ENCODE data around the gene KCNQ1.

KCNQ1 gene

DNA sequence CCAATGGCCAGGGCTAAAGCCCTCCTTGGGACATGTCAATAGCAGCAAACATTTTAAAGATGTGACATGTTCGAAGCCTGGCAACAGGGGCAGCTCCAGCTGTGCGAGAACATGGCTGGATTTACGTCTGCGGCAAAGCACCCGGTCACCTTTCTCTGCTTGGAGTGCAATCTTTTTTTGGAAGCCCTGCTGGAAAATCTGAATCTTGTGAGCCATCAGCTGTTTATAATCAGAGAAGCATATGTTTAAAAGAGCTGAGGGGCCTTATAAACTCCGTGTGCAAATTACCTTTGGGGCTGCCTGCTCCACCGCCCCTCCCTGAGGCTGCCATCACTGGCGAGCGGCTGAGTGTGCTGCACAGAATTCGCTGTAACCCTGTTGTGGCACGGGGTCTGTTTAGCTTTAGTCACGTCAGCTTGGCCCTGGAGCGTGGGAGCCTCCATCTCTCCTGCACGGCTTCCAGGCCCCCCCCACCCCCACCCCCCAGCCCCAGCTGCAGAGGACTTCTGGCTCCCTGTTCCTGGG is 264.0 kb downstream of the KCNQ1 start:
- no peak for DNase-seq

DNA sequence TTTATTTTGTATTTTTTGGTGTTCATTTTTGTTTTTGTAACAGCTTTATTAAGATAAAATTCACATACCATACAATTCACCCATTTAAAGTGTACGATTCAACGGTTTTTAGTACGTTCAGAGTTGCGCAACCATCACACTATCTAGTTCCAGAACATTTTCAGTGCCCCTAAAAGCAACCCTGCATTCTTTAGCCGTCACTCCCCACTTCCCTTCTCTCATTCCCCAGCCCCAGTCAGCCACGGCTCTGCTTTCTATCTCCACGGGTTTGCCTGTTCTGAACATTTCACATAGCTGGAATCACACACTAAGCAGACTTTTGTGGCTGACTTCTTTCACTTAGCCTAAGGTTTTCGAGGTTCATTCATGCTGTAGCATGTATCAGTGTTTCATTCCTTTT is 264.6 kb downstream of the KCNQ1 start:
- DNase-seq = no peak

DNA sequence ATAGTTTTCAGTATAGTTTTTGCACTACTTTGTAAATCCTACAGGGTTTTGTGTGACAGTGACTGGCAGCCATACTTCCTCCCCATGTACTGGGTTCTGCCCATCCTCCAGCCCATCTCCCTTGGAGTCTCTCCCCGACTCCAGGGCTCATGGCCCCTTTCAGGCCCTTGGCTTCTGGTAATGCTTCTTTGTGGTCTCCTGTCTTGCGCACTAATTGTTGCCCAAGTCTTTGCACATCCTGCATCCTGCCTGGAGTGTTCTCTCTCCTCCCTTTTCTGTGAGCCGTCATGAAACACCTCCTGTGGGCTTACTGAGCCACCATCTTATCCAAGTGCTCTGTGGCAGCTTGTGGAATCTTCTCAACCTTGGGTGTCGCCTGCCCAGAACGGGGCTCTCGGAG is 266.4 kb downstream of the KCNQ1 start:
- no peak for DNase-seq

DNA sequence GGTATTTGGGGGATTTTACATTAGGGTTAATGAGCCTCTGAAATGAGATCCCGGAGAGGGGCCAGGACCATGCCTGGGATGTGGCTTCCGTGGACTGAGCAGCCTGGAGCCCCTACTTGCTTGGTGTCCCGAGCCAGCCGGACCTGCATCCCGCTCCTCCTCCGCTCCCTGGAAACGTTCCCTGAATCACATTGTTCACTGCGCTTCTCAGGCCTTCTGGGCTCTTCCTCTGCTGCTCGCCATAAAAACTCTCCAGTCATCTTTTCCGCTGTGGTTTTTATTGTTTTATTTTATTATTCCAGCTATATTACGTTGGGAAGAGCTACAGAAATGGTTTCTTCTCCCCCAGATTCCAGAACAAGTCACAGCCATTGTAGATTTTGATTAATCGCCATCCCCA is 268.3 kb downstream of the KCNQ1 start:
- DNase-seq = no peak

DNA sequence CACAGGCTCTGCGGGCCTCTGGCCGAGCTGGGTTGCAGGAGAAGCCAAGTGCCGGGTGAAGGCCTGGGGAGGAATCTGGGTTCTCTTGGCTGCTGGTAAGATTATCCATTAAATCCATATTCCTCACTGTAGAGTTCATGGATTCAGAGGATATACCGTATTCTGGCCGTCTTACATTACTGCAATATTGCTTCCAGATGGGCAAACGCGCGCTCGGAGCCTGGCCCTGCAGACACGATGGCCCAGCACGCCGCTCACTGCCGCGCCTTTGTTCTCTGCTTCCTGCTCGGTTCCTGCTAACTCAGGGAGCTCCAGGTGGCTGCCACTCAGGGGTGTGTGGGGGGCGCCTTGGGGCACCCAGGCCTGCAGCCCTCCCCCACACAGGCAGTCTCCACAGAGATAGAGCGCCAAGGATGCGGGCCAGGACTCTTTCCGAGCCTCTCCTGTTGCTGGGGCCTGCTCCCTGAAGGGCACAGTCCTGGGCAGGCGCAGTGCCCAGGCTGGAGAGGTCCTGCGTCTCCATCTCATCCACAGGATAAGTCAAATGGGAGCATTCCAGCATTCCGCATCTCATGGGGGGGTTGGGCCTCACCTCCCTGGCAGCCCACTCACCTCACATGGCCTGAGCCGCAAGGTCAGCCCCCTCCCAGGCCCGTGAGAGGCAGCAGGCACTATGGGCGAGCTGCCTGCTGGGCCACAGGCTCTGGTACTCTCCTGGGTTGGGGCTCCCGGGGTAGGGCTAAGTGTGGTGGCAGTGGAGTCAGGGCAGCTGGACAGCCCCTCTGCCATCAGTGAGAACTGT is 269.1 kb downstream of the KCNQ1 start:
- DNase-seq = no peak

DNA sequence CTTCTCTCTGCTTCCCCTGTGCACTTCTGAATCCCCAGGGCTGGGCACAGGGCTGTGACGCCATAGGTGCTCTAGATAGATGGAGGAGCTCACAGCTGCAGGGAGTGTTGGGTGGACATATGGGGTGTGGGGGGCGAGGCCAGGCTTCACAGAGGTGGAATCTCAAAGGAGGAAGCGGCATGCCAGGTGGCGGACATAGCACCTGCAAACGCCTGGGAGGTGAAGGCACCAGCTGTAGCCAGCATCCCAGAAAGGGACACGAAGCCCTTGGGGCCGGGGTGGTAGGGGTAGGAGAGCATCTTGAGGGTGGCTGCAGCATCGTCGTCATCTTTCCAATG is 269.6 kb downstream of the KCNQ1 start:
- no peak for DNase-seq

DNA sequence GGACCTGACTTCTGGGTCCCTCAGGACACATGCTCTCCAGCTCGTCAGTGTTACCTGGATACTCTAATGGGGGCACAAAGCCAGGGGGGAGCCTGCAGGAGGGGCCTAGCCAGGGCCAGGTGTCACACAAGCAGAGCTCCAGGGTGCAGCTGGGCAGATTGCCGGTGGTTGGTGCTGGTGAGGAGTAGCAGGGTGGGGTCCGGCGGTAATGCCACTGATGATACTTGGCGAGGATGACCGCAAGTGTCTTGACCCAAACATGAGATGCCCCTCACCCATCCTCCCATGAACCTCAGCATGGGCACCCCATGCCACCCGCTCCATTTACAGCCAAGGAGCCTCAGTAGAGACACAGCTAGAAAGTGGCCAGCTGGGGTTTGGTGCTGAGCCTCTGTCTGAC is 270.1 kb downstream of the KCNQ1 start:
- DNase-seq = no peak

DNA sequence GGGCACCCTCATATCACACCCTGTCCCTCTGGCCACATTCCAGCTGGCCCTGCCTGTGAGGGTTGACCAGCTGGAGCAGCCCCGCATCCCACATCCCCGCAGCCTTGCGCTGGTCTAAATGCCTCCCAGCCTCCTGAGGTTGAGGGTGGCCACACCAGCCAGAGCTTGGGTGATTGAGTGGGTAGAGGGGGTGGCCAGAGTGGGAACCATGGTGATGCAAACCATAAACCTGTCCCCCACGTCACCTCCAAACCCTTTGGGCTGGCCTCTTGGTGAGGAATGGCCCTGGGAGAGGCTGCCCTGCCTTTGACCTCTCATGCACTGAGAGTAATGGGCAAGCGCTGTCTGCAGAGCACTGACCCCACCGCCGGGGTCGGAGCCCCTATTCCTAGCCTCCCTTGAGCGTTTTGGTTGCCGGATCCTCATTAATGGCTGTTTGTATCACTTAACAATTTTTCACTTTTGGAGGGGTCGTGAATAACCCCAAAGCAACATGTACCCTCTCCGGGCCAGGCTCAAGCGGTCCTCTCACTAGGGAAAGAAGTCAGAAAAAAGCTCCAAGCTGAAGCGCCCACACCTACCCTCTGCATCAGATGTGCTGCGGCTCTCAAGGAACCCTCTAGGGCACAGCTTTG is 271.0 kb downstream of the KCNQ1 start:
- no peak for DNase-seq

DNA sequence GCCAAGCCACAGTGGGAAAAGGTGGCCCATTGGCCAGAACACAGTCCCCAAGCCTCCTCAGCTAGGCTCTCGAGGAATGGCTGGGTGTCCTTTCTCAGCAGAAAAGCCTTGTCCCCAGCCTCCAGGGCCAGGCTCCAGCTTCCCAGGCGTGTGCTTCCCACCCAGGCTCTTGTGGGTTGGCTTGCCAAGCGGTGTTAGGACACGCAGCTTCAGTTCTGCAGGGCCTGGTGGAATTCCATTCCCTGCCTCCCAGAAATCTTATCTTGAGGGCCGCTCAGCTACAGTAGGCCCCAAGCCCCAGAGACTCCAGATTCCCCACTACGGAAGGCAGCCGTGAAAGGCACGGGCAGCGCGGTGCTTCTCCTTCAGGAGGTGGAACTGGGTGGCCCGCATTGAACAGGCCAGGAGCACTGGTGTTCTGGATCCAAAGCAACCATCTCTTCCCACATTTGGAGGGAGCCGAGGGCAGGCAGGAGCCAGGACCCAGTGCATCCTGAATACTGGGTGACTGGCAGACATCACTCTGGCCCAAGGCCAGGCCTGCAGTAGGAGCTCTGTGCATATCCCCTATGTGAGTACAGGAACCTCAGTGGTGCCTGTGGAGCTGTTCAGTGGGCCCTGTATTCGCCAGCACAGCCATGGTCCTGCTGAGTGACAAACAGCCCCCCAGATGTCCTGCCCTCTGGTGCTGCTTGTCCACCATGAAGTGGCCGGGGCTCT is 271.7 kb downstream of the KCNQ1 start:
- DNase-seq = no peak

DNA sequence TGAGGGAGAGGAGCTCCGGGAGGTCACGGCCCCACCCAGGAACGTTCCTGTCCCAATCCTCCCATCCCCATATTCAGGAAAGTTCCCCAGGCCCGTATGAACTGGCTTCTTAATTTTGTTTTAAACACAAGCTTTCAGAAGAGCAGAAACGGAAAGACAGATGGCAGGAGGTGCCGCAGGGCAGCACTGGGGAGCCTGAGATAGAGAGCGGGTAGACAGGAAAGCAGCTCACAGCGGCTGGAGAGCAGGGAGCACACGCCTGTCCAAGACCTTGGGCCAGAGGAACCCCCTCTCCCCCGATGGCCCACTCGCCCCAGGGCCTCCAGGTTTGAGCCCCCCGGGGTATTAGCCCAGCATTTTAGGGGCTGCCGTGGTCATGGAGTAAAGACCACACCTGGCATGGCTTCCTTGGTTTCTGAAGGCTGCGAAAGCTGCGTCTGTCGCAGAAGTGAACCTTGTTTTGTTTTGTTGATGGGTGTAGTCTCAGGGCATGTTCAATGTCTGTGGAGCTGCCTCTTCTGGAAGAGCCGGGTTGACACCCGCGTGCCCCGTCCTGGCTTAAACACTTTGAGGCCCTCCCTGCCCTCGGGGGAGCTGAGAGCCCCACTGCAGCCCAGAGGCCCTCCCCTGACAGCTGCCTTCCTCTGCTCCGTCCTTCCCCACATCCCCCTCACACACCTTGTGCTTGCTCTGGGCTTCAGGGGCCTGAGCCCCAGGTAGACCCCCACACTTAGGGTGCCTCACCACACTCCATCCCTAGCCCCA is 272.9 kb downstream of the KCNQ1 start:
- no peak for DNase-seq

DNA sequence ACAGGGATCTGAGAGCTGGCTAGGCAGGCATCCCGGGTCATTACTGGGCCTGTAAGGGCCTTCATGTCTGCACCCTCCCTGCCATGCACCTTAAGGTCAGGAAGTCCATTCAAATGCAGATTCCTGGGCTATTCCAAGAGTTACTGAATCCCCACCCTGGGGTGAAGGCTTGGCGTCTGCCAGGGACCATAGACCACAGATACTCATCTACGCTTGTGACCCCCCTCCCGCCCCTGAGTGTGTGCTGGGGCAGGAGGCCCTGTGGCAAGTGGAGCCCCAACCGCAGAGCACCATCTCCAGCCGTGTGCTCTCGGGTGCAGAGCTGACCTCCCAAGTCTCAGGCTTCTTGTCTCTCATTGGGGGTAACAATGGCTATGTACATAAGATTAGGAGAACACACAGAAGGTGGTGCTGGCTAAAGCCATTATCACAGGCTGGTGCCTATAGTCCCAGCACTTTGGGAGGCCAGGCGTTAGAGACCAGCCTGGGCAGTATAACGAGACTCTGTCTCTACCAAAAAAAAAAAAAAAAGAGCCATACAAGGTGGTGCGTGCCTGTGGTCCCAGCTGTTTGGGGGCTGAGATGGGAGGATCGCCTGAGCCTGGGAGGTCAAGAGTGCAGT is 274.1 kb downstream of the KCNQ1 start:
- DNase-seq = no peak

DNA sequence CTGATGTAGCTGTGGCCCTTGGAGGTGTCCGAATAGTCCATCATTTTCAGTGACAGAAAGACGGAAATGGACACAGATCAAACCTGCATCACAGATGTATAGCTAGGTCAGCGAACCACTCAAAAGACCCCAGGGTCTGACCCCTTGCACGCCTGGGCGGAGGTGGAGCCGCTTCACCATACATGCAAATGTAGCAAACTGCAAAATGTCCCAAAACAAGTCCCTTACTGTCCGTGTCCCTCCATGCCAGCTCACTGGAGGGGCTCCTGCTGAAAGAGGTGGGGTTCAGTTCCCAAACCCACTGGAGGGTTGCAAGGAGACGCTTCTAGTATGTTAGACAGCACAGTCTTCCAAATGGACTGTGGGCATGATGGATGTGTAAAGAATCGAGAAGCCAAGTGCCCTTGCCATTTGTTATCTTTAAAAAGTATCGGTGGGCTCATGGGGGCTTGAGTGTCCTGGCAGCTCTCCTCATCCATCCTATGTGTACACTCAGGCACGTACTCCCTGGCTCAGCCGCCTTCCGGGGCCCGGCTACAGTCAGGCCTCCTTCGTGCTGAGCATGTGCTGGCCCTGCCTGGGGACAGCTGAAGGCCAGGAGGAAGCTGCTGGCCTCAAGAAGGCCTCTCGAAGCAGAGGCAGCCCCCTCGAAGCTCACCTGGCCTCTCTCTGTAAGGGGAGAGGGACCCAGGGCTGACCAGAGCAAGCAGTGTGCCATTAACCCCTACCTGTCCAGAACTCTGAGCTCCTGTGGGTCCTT is 275.2 kb downstream of the KCNQ1 start:
- DNase-seq = no peak

DNA sequence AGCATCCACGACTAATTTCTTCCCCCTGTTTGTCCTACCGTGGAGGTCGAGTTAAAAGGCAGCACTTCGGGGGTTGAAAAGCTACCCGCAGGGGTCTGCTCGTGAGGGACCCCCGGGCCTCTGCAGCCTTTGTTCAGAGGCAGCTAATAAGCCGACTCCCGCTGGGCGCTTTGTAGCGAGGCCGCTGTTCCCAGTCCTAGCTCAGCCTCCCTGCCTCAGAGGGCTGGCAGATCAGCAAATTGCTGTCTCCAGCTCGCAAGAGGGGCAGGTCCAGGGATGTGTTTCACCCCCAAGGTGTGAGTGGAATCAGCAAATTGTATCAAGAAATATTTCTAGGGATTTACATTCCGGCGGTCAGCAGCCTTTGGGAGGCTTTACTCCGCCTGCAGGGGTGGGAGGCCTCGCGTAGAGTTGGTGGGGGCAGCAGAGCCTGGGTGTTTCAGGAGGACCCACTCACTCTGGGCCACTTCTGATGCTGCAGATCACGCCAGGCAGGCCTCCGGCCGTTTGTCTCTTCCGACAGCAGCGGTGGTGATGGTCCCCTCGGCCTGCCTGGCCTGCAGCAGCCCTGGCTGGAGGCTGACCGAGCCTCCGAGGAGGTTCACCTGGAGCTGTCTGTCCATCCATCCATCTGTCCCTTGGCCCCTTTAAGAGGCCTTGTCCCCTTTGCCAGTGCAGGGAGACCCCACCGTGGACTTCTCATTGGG is 276.6 kb downstream of the KCNQ1 start:
- DNase-seq = no peak

DNA sequence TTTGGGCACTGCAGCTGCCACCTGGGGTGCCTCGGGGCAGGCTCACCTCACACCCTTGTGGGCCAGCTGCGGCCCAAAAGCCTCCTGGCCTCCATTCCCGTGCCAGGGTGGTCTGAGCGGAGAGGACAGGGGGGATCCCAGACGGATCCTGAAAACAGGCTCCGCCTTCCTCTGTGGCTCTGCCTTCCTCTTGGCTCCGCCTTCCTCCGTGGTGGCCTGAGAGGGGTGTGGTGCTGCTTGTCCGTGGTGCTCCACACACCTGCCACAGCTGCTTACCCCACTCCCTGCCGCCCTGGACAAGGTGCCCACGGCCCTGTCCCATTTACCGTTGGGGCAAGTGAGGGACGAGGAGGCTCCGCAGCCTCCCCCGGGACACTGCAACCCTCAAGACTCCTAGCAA is 278.1 kb downstream of the KCNQ1 start:
- DNase-seq = no peak

DNA sequence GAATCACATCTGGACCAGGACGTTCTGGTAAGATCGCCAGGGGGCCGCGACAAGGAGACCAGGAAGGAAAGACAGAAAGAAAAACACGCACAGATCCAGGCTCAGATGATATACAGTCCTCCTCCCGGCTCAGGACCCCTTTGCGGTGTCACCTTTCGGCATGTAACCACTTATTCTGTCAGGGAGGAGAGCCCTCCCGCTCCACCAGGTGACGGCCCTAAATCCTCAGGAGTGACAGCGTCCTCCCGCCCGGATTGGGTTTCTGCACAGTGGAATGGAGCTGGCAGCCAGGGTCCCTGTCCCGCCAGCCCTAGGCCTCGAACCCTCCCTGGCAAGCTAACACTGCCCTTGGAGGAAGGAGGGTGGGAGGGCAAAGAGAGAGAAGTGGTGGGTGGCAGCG is 279.3 kb downstream of the KCNQ1 start:
- no peak for DNase-seq

DNA sequence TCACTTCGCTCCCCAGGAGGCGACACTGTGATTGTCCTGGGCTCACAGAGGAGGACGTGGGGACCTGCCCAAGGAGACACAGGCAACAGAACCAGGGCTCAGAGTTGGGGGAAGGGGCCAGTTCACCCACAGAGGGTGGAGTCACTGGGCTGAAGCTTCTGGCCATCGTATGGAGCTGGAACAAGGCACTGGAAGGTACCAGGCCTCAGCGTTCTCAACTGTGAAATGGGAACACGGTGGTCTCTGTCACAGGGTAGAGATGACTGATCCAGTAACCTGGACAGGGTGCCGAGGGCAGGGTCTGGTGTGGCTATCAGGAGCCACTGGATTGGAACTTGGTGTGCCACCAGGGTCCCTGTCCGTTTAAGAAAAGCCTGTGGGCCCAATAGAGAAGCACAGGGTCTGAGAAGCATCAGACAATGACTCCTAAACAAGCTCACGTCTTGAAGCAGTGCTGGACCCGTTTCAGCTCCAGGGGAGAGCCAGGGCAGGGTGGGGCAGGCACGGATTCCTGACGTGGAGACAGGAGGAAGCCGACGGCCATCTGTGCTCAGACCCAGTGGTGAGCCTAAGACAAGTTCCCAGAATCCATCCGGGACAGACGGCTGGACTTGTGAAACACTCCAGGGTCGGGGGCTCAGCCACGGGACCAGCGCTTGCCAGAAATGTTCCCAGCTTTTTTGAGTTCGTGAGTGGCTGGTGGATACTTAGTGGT is 280.0 kb downstream of the KCNQ1 start:
- DNase-seq = no peak

DNA sequence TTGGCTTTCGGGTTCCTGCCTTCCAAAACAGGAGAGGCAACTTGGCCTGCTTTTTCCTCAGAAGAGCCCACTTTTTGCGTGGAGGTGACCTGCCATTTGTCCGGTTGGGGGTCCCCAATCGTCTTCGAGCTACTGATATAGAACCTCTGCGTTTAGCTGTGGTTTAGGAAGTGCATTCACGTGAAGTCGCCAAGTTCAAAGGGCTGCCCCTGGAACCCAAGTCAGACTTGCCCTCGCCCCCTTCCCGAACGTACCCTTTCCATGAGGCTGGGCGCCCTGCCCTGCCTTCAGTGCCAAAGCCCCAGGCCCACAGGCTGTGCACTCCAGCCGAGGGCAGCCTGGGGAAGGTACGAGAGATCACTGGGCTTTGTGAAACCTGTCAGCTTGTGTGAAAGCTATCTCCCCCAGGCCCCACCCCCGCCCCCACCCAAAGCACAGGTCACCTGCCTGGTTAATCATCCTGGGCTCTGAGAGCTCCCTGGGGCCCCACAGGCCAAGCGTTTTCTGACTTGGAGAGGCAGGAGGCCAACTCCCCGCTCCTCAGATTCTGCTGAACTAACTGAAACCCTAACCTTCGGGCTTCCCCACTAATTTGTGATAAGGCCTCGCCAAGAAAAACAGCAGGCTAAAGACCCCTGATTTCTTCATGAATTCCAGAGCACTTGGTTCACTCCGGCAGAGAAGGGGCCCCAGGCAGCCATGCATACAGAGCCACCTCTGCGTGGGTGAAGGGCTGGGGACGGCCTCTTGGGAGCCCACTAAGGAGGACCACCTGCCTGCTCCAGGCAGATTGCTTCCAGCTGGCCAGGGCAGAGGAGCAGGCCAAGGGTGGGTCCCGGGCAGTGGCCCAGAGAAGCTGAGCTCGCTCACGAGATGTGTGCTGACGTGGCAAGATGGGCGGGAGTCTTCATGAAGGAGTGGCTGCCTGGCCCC is 280.8 kb downstream of the KCNQ1 start:
- no peak for DNase-seq

DNA sequence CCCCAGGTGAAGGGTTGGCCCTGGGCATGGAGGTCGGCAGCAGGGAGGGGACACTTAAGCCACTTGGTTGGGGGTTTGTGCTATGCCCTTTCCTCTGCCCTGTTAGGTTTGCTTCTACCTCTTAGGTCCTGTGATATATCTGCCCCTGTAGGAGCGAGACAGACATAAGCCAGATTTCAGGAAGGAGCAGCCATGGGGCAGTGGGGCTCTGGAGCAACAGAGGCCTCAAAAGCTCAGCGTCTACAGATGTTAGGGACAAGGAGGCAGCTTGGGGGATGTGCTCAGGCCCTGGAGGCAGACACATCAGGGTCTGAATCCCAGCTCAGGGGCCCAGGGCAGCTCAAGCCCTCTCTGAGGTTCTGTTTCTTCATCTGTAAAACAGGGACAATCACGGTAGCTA is 282.2 kb downstream of the KCNQ1 start:
- DNase-seq = no peak

DNA sequence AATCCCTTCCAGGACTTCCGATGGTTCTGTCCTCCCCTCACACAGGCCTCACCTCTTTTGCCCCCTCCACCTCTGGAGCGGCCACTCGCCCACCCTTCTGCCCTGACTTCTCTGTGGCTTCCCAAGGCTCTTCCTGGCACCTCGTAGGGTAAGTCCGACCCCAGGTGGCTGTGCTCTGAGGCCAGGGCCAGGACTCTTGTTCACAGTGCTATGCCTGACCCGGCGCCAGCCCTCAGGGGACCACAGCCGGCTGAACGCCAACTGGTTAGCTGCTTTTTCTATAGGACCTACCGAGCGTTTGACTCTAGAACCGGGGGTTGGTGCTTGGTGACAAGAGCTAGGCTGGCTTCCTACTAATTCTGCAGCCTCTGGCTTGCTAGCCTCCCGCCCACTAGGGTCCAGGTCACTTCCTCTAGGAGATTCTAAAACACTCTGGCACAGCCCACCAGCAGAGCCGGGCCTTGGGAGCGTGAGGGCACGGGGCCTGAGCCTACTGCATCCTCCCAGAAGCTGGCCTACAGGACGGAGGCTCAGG is 283.4 kb downstream of the KCNQ1 start:
- no peak for DNase-seq
